Chondrocyte (in vitro differentiated cells): ENCODE results near the gene MRAS. TPM values are rescaled to one million over a fixed set of nuclear protein-coding genes. Genes with fewer than 3 reads are reported as not detected.

Experiments used
- DNase-seq: peaks from one replicate; pipeline ENCODE4 v3.0.0; 2021; ENCODE audit warnings: mixed read lengths, low spot score
- H3K27ac Mint-ChIP-seq: one replicate; pipeline ENCODE4 v1.8.0; 2021; ENCODE audit warnings: mild to moderate bottlenecking, moderate library complexity, mixed read lengths; ENCODE audit not compliant: unreplicated experiment
- H3K27me3 Mint-ChIP-seq: 2 replicates; pipeline ENCODE4 v1.8.0; 2021; ENCODE audit warnings: low read depth, mixed read lengths
- H3K36me3 Mint-ChIP-seq: 2 replicates; pipeline ENCODE4 v1.8.0; 2021; ENCODE audit warnings: low read depth, mixed read lengths
- H3K4me1 Mint-ChIP-seq: 2 replicates; pipeline ENCODE4 v1.8.0; 2021; ENCODE audit warnings: low read depth, mild to moderate bottlenecking, mixed read lengths
- H3K4me3 Mint-ChIP-seq: one replicate; pipeline ENCODE4 v1.8.0; 2021; ENCODE audit warnings: mild to moderate bottlenecking, moderate library complexity, mixed read lengths; ENCODE audit not compliant: unreplicated experiment
- H3K9me3 Mint-ChIP-seq: 2 replicates; pipeline ENCODE4 v1.8.0; 2021; ENCODE audit warnings: low read depth, mixed read lengths
- total RNA-seq: library from RNA; stranded (reverse); gene quantifications from 3 replicates; pipeline ENCODE4 v1.2.1, GENCODE V29; 2021
- TF ChIP-seq, protein P1 (sequence below): fragments of 200-600 bp; sonication (generic); IDR thresholded peaks from 2 replicates; pipeline ENCODE4 v1.5.0; 2021; ENCODE audit warnings: antibody characterized with exemption, mild to moderate bottlenecking, moderate library complexity

Gene MRAS
- total RNA-seq, 1 donor from 2014 or later = 68.4 TPM

DNA sequence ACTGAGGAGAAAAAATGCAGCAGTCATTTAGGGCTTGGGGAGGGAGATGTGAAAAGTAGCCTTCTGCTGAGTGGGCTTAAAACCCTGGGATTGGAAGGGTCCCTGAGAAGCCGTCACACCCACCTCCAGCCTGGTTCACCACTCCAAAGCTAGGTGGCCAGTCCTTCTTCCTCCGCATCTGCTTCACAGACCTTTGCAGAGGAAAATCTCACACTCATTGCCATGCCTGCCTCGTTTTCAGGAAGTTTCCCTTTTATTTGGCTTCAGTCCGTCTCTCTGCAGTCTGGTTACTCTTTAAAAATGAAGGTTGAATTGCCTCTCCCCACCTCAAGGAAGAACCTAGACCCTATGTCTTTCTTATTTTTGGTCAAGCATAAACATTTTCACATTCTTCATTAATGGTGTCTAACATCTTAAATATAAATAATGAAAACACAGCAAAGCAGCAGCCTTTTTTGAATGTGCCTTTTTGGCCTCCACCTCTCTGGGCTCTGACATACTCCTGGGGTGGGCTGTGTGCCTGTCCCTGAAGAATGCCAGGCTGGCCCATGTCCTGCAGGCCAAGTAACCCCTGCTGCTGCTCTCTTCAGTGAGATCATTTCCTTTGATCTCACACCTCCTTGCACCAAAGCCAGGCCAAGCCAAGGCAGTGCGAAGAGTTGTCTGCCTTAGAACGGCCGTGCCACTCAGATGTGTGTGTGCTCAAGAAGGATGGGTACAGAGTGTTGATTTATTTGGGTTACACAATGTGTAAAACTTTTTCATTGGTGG is 11.0 kb downstream of the MRAS start:
- no peaks in the 10 kb centered on the region for H3K9me3 Mint-ChIP-seq
- peaks cover 36% of the 10 kb centered on the region for H3K4me1 Mint-ChIP-seq
- H3K27ac Mint-ChIP-seq = no peak overlapping the region
- no peak for DNase-seq
- TF ChIP-seq, protein P1, sequence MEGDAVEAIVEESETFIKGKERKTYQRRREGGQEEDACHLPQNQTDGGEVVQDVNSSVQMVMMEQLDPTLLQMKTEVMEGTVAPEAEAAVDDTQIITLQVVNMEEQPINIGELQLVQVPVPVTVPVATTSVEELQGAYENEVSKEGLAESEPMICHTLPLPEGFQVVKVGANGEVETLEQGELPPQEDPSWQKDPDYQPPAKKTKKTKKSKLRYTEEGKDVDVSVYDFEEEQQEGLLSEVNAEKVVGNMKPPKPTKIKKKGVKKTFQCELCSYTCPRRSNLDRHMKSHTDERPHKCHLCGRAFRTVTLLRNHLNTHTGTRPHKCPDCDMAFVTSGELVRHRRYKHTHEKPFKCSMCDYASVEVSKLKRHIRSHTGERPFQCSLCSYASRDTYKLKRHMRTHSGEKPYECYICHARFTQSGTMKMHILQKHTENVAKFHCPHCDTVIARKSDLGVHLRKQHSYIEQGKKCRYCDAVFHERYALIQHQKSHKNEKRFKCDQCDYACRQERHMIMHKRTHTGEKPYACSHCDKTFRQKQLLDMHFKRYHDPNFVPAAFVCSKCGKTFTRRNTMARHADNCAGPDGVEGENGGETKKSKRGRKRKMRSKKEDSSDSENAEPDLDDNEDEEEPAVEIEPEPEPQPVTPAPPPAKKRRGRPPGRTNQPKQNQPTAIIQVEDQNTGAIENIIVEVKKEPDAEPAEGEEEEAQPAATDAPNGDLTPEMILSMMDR = no peak
- H3K36me3 Mint-ChIP-seq = no peaks in the 10 kb centered on the region
- no peaks in the 10 kb centered on the region for H3K27me3 Mint-ChIP-seq
- no peak overlapping the region for H3K4me3 Mint-ChIP-seq

- H3K9me3 Mint-ChIP-seq = no peaks in the 10 kb centered on the region
- peaks cover 36% of the 10 kb centered on the region for H3K4me1 Mint-ChIP-seq
- H3K36me3 Mint-ChIP-seq = no peaks in the 10 kb centered on the region
- no peak for DNase-seq
- no peak overlapping the region for H3K4me3 Mint-ChIP-seq
- no peaks in the 10 kb centered on the region for H3K27me3 Mint-ChIP-seq
- no peak overlapping the region for H3K27ac Mint-ChIP-seq
- TF ChIP-seq, protein P1 = no peak
These were observed 11.8 kb downstream of the MRAS start for GRCh38 chr3:138359919-138360868.

- Mint-ChIP-seq H3K36me3 (no peaks in the 10 kb centered on the region), H3K4me3 (no peak overlapping the region), H3K27ac (peak overlapping the region; percentile 74), H3K27me3 (no peaks in the 10 kb centered on the region), H3K9me3 (no peaks in the 10 kb centered on the region), H3K4me1 (peaks cover 41% of the 10 kb centered on the region)
- TF ChIP-seq, protein P1 = no peak
- DNase-seq = no peak
These were observed 12.6 kb downstream of the MRAS start for GRCh38 chr3:138360869-138361525.

DNA sequence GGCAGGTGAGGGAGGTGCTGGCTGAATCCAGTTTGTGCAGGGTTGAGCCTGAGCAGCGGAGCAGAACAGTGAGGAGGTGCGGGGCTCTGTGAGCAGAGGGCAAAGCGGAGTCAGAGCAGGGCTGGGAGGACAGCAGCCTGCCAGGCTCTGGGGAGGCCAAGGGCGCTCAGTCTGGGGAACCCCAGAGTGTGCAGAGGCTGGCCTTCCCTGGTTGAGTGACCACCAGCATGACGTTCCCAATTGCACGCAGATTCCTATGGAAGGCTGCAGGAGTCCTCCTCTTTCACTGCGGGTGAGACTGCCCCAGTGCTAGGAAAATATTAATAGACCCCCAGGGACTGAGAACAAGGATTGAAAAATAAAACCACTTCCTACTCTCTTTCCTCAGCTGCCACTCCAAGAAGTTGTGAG is 13.2 kb downstream of the MRAS start:
- Mint-ChIP-seq H3K9me3 (no peaks in the 10 kb centered on the region), H3K27ac (peak overlapping the region; percentile 74), H3K36me3 (no peaks in the 10 kb centered on the region), H3K4me1 (peaks cover 38% of the 10 kb centered on the region), H3K27me3 (no peaks in the 10 kb centered on the region), H3K4me3 (no peak overlapping the region)
- TF ChIP-seq, protein P1 = no peak
- DNase-seq = no peak

DNA sequence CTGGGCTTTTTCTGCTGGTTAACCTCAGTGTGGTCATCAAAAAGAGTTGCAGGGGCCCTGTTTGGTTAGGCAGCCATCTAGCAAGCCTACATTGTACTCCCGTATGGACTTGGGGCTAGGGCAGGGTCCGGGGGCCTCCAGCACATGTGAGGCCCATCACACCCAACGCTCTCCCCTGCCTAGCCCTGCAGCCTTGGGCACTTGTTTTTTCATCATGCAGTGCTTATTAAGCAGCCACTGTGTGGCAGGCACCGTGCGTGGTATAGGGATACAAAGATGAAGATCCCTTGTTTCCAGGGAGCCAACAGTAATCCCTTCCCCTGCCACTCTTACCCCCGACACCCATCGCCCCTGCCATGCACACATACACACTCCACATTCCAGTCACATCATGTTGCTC is 14.2 kb downstream of the MRAS start:
- Mint-ChIP-seq H3K27ac (peak overlapping the region; percentile 5), H3K4me1 (peaks cover 32% of the 10 kb centered on the region), H3K9me3 (no peaks in the 10 kb centered on the region), H3K36me3 (no peaks in the 10 kb centered on the region), H3K4me3 (no peak overlapping the region), H3K27me3 (no peaks in the 10 kb centered on the region)
- no peak for DNase-seq
- TF ChIP-seq, protein P1 = no peak
